Panc1 (cell line): ENCODE data around the gene HDAC7. TPM values are rescaled to one million over a fixed set of nuclear protein-coding genes. Genes with fewer than 3 reads are reported as not detected.

Experiments
- ATAC-seq: fragments of 200-7000 bp; cut with Tn5 transposase; 2 replicates; pipeline ENCODE4 v1.9.1; 2020; ENCODE audit warnings: mild to moderate bottlenecking, moderate library complexity
- BruUV-seq: library from RNA; stranded (reverse); fragments of 400-500 nt; replicated peaks from 2 replicates; lab custom pipeline; 2021; lab: Mats Ljungman, UMichigan
- CTCF ChIA-PET: fragments of 300-600 bp; sonication (Branson Sonifier 250); formaldehyde crosslinking; loops from one replicate; lab custom pipeline; 2022; ENCODE audit warnings: antibody characterized with exemption; lab: Charles Lee
- POLR2A ChIA-PET: fragments of 300-600 bp; sonication (Branson Sonifier 250); formaldehyde crosslinking; loops from one replicate; lab custom pipeline; 2022; ENCODE audit warnings: antibody characterized with exemption; lab: Charles Lee
- DNase-seq: peaks from one replicate; pipeline ENCODE4 v3.0.0-alpha.2; 2010; ENCODE audit warnings: low read depth, low spot score
- H3K27ac ChIP-seq: 2 replicates; pipeline ENCODE4 v1.5.1; 2011; ENCODE audit warnings: mild to moderate bottlenecking, low read length, inconsistent platforms
- H3K27me3 ChIP-seq: fragments of 200-500 bp; sonication (Bioruptor generic); 2 replicates; pipeline ENCODE4 v1.6.0; 2014; ENCODE audit warnings: low read length, inconsistent platforms; ENCODE audit not compliant: control insufficient read depth, insufficient read depth
- H3K36me3 ChIP-seq: fragments of 200-500 bp; sonication (Bioruptor generic); 2 replicates; pipeline ENCODE4 v1.5.1; 2014; ENCODE audit warnings: inconsistent platforms, mild to moderate bottlenecking, low read length, moderate library complexity; ENCODE audit not compliant: control insufficient read depth, insufficient read depth
- H3K4me1 ChIP-seq: 2 replicates; pipeline ENCODE4 v1.5.1; 2011; ENCODE audit warnings: inconsistent platforms, mild to moderate bottlenecking, low read length, moderate library complexity; ENCODE audit not compliant: control insufficient read depth, insufficient read depth
- H3K4me3 ChIP-seq, 2 experiments: 2 replicates each; pipeline ENCODE4 v1.5.1; 2011 to 2012; ENCODE audit warnings: low read depth in 2 of 2, low read length in 2 of 2, mild to moderate bottlenecking in 2 of 2, inconsistent platforms in 1 of 2, moderate library complexity in 1 of 2
- H3K9me3 ChIP-seq: fragments of 200-500 bp; sonication (Bioruptor generic); 2 replicates; pipeline ENCODE4 v1.5.1; 2014; ENCODE audit warnings: low read depth, mild to moderate bottlenecking, inconsistent platforms, low read length, moderate library complexity; ENCODE audit not compliant: control insufficient read depth, insufficient read depth
- POLR2AphosphoS5 ChIP-seq: IDR thresholded peaks from 2 replicates; pipeline ENCODE4 v1.6.1; 2012; ENCODE audit warnings: mild to moderate bottlenecking, low read depth, low read length, moderate library complexity
- SIN3A ChIP-seq: IDR thresholded peaks from 2 replicates; pipeline ENCODE4 v1.6.1; 2012; ENCODE audit warnings: low read depth, mild to moderate bottlenecking, low read length, moderate library complexity, borderline replicate concordance; ENCODE audit not compliant: insufficient read depth
- TCF7L2 ChIP-seq: IDR thresholded peaks from 2 replicates; pipeline ENCODE4 v1.6.1; 2011; ENCODE audit warnings: mild to moderate bottlenecking, low read depth, low read length, inconsistent platforms
- in situ Hi-C: cut with HindIII; loops from 2 replicates; pipeline ENCODE4 v1.10.0; 2016; ENCODE audit warnings: low sequenced_read_pairs, low pct_unique_long_range_greater_than_20kb
- intact Hi-C: fragments of 100-400 bp; cut with micrococcal nuclease; formaldehyde crosslinking; loops from one replicate; pipeline ENCODE4 v1.10.0; 2022; ENCODE audit not compliant: unreplicated experiment
- total RNA-seq: library from RNA; stranded (reverse); gene quantifications from one replicate; pipeline ENCODE4 v1.2.1, GENCODE V29; 2021; ENCODE audit not compliant: unreplicated experiment
- TF ChIP-seq, protein P1 (sequence below), 2 experiments: IDR thresholded peaks; 2 replicates each; pipeline ENCODE4 v1.6.1; 2011 to 2012; ENCODE audit warnings: low read depth in 2 of 2, control low read depth in 1 of 2, low read length in 1 of 2, mild to moderate bottlenecking in 1 of 2, moderate library complexity in 1 of 2; ENCODE audit not compliant: insufficient read depth in 1 of 2
- TF ChIP-seq, protein P2 (sequence below): fragments of 450-650 bp; IDR thresholded peaks from 2 replicates; pipeline ENCODE4 v1.5.1; 2017; ENCODE audit warnings: mild to moderate bottlenecking

Gene HDAC7
- total RNA-seq, 1 experiment from 2014 or later, result 84.2 TPM

DNA sequence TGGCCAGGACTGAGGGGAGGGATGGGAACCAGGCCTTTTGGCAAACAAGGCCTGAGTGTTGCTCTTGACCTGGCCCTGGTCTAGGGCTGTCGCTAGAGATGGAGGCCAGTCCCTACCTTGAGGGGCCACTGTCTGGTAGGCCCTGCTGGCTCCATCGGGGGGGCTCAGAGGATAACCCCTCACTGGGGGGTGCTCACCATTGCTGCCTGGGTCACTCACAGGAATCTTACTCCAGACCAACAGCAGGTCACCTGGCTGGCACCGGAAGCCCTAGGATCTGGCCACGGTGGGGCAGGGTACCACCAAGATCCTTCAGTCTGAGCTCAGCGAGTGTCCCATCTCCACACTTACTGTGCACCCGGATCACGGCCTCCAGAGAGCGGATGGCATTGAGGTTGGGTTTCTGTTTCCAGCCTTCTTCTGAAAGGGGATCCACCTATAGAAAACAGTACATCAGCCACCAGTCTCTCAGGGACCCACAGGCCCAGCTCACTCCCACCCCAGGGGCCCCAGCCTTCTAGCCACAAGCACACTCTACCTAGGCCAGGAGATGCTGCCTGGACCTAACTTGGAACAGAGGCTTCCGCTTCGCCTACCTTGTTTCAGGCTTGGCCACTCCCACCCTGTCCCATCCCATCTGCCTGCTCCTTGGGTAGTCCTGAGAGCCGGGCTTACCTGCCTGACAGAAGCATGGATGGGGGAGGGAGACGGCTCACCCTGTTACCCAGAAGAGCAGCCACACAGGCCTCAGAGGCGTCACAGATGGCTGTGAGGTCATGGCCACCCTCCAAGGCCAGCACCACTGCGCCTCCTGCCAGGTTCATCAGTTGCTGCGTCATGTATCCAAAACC, 34.4 kb downstream of the HDAC7 start:
- H3K9me3 ChIP-seq, result no peaks in the 10 kb centered on the region
- intact Hi-C loops (no loop called here), in situ Hi-C loops (no loop called here)
- BruUV-seq, result no TSS peak
- no peak overlapping the region for H3K4me3 ChIP-seq
- ChIA-PET CTCF (interaction anchor here (1.0 kb wide), 1 partner anchor 44 kb away, joined by 3 read pairs; no protein-coding TSS in a partner anchor), POLR2A (no interaction called here)
- TF ChIP-seq SIN3A, result no peak
- TF ChIP-seq, protein P1, sequence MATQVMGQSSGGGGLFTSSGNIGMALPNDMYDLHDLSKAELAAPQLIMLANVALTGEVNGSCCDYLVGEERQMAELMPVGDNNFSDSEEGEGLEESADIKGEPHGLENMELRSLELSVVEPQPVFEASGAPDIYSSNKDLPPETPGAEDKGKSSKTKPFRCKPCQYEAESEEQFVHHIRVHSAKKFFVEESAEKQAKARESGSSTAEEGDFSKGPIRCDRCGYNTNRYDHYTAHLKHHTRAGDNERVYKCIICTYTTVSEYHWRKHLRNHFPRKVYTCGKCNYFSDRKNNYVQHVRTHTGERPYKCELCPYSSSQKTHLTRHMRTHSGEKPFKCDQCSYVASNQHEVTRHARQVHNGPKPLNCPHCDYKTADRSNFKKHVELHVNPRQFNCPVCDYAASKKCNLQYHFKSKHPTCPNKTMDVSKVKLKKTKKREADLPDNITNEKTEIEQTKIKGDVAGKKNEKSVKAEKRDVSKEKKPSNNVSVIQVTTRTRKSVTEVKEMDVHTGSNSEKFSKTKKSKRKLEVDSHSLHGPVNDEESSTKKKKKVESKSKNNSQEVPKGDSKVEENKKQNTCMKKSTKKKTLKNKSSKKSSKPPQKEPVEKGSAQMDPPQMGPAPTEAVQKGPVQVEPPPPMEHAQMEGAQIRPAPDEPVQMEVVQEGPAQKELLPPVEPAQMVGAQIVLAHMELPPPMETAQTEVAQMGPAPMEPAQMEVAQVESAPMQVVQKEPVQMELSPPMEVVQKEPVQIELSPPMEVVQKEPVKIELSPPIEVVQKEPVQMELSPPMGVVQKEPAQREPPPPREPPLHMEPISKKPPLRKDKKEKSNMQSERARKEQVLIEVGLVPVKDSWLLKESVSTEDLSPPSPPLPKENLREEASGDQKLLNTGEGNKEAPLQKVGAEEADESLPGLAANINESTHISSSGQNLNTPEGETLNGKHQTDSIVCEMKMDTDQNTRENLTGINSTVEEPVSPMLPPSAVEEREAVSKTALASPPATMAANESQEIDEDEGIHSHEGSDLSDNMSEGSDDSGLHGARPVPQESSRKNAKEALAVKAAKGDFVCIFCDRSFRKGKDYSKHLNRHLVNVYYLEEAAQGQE (IDR thresholded peaks at IDR 0.05; ENCODE audit: insufficient read depth in 1 of 2, low read depth in 2 of 2, low read length in 1 of 2), result no peak
- no peak for TF ChIP-seq POLR2AphosphoS5
- TF ChIP-seq, protein P2, sequence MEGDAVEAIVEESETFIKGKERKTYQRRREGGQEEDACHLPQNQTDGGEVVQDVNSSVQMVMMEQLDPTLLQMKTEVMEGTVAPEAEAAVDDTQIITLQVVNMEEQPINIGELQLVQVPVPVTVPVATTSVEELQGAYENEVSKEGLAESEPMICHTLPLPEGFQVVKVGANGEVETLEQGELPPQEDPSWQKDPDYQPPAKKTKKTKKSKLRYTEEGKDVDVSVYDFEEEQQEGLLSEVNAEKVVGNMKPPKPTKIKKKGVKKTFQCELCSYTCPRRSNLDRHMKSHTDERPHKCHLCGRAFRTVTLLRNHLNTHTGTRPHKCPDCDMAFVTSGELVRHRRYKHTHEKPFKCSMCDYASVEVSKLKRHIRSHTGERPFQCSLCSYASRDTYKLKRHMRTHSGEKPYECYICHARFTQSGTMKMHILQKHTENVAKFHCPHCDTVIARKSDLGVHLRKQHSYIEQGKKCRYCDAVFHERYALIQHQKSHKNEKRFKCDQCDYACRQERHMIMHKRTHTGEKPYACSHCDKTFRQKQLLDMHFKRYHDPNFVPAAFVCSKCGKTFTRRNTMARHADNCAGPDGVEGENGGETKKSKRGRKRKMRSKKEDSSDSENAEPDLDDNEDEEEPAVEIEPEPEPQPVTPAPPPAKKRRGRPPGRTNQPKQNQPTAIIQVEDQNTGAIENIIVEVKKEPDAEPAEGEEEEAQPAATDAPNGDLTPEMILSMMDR, result no peak
- no peak for TF ChIP-seq TCF7L2
- H3K36me3 ChIP-seq, result peaks cover 7% of the 10 kb centered on the region
- no peak for ATAC-seq
- no peak for DNase-seq
- no peak overlapping the region for H3K27ac ChIP-seq
- no peaks in the 10 kb centered on the region for H3K4me1 ChIP-seq
- no peaks in the 10 kb centered on the region for H3K27me3 ChIP-seq

DNA sequence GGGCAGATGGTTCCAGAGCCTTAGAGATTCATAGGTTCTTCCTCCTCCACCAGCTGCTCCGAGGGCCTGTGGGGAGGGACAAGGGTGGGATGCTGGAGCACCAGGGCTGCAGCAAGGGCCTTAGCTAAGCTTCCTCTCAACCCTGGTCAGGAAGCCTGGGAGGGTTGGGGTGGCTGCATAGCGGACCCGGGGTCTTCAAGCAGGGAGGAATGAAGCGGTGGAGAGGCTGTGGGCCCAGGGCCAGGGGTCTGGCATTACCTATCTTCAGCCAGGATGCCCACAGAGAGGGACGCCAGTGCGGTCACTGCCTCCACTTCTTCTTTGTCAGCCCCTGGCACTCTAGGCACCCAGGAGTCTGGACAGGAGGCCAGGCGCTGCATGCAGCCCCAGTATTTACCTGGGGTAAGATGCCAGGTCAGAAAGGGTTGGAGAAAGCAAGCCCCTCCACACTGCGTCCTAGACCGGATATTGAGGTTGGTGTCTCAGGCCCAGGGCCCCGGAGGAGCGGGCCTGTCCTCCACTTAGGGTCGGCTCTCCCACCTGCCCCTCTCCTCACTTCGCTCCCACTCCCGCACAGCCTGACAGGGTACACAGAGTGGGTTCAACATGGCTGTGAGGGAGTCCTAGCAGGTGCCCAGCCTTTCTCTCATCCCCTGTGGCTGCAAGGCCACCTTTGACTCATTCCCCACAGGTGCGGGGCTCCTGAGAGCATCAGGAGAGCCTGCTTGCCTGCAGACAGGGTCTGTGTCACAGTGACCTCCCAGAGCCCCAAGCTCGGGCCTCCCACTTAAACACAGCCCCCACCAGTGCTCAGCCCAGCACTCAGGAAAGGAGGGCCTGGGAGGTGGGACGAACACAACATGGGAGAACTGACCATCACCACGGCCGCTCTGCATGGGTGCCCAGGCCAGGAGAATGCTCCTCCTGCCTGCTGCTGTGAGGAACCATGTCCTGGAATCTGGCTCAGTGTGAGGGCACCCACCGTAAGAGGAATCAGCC, 35.6 kb downstream of the HDAC7 start:
- H3K27me3 ChIP-seq, result no peaks in the 10 kb centered on the region
- ChIA-PET CTCF (no interaction called here), POLR2A (no interaction called here)
- intact Hi-C loops (loop anchor here (5.0 kb wide), 1 partner anchor 53 kb away; no protein-coding TSS in a partner anchor), in situ Hi-C loops (no loop called here)
- TF ChIP-seq, protein P1 (IDR thresholded peaks at IDR 0.05; ENCODE audit: insufficient read depth in 1 of 2, low read depth in 2 of 2, low read length in 1 of 2), result no peak
- no peak for TF ChIP-seq TCF7L2
- no peak for ATAC-seq
- H3K36me3 ChIP-seq, result peaks cover 7% of the 10 kb centered on the region
- no peaks in the 10 kb centered on the region for H3K9me3 ChIP-seq
- H3K4me1 ChIP-seq, result no peaks in the 10 kb centered on the region
- H3K4me3 ChIP-seq, result no peak overlapping the region
- no TSS peak for BruUV-seq
- DNase-seq, result no peak
- H3K27ac ChIP-seq, result no peak overlapping the region
